ENCODE data around the gene GABRG3. TPM values are rescaled to one million over a fixed set of nuclear protein-coding genes. Genes with fewer than 3 reads are reported as not detected.

GABRG3 gene
- total RNA-seq, 4 donors from 2014 or later: 0.97 to 3.9 (median 3.6) TPM; not detected in 1

DNA sequence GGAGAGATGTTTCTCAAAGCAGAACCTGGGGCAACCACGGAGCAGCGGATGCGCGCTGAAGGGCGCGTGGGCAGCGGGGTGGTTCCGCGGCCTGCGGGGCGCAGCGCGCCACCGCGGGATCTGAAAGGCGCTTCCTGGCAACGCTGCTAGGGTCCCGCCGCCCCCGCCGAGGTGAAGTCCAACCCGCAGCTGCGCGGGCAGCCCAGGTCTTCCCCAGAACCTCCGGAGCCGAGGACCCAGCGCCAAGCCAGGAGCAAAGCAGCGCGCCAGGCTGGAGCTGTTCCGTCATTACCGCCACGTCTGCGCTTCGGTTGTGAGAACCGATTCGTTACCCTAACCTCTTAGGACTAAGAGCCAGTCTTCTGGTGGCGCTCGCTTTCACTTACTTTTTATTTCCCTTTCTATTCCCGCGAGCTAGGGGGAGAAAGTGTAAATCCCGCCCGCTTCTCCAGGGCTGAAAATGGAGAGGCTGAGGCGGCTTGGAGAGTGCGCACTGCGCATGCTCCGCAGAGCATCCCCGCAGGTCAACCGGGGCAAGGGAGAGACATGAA is 3.2 kb upstream of the GABRG3 start:
- Histone ChIP-seq H3K27ac (no peak overlapping the region), H3K36me3 (no peaks in the 10 kb centered on the region), H3K27me3 (peaks cover 40% of the 10 kb centered on the region), H3K4me3 (peak overlapping the region; percentile 17), H3K9me3 (no peaks in the 10 kb centered on the region), H3K4me1 (peaks cover 2% of the 10 kb centered on the region)
- no peak for DNase-seq (ENCODE audit: low spot score in 2 of 2)
- TF ChIP-seq EP300 (IDR thresholded peaks at IDR 0.05): no peak
- no peak for TF ChIP-seq POLR2A (IDR thresholded peaks at IDR 0.05)
- TF ChIP-seq, protein P1, sequence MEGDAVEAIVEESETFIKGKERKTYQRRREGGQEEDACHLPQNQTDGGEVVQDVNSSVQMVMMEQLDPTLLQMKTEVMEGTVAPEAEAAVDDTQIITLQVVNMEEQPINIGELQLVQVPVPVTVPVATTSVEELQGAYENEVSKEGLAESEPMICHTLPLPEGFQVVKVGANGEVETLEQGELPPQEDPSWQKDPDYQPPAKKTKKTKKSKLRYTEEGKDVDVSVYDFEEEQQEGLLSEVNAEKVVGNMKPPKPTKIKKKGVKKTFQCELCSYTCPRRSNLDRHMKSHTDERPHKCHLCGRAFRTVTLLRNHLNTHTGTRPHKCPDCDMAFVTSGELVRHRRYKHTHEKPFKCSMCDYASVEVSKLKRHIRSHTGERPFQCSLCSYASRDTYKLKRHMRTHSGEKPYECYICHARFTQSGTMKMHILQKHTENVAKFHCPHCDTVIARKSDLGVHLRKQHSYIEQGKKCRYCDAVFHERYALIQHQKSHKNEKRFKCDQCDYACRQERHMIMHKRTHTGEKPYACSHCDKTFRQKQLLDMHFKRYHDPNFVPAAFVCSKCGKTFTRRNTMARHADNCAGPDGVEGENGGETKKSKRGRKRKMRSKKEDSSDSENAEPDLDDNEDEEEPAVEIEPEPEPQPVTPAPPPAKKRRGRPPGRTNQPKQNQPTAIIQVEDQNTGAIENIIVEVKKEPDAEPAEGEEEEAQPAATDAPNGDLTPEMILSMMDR (IDR thresholded peaks at IDR 0.05): no peak
- TF ChIP-seq POLR2AphosphoS5 (IDR thresholded peaks at IDR 0.05): no peak
- 9% methylated on average over 47 of the region's 48 CpGs for WGBS

DNA sequence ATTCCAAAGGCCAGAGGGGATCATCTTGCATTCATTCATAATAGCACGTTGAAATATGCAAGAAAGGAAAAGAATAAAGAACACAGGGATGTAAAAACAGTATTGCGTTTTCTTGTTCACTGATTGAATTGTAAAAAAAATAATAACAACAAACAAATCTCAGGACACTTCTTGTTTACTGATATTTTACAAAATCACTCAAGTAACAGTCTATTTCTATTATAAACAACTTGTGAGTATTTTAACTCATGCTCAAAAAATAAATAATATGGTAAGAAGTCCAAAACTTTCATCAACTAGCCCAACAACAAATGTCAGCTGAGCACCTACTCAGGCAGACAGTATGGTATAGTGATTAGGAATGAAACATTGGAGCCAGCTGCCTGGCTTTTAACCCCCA is 2.2 kb upstream of the GABRG3 start:
- no peak for DNase-seq (ENCODE audit: low spot score in 2 of 2)
- 68% methylated on average over 2 of the region's 2 CpGs for WGBS

DNA sequence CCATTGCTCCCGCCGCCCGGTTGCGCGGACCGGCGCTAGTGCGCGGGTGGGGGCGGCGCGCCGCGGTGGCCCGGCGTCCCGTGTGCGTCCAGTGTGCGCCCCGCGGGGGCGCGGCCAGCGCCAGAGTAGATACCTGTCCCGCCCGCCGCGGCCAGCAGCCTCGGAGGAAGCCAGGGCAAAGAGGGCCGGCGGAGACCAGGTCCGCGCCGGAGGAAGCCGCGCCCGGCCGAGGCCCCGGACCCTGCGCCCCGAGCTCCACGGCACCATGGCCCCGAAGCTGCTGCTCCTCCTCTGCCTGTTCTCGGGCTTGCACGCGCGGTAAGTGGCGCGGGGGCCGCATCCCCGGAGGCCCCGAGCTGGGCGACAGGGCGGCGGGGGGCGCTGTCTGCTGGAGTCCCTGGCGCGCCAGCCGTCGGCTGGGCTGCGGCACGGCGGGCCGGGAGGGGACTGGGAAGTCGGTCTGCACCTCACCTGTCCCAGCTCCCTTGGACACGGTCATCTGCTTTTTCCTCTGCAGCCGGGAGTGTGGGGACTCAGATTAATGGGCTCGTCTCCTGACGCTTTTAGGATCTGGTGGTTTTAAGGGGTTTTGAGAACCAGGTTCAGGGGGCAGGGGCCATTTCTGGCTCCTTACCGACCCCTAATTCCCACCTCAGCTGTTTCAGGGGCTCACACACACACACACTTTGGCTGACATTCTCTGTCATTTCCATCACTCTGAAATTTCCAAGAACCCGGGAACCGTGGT is 464 bp downstream of the GABRG3 start:
- no peak for TF ChIP-seq EP300 (IDR thresholded peaks at IDR 0.05)
- no peak for TF ChIP-seq POLR2A (IDR thresholded peaks at IDR 0.05)
- no peak for TF ChIP-seq POLR2AphosphoS5 (IDR thresholded peaks at IDR 0.05)
- TF ChIP-seq, protein P1 (IDR thresholded peaks at IDR 0.05): no peak
- Histone ChIP-seq H3K27ac (no peak overlapping the region), H3K9me3 (no peaks in the 10 kb centered on the region), H3K4me3 (peak overlapping the region; percentile 41), H3K4me1 (peaks cover 2% of the 10 kb centered on the region), H3K27me3 (peaks cover 40% of the 10 kb centered on the region), H3K36me3 (no peaks in the 10 kb centered on the region)
- WGBS: 9% methylated on average over 22 of the region's 72 CpGs
- no peak for DNase-seq (ENCODE audit: low spot score in 2 of 2)

More for the DNA sequence above, 2.2 kb upstream of the GABRG3 start:
- H3K27me3 ChIP-seq: peaks cover 40% of the 10 kb centered on the region
- no peaks in the 10 kb centered on the region for H3K36me3 ChIP-seq
- H3K27ac ChIP-seq: no peak overlapping the region
- no peaks in the 10 kb centered on the region for H3K9me3 ChIP-seq
- H3K4me1 ChIP-seq: peaks cover 2% of the 10 kb centered on the region
- no peak overlapping the region for H3K4me3 ChIP-seq
- TF ChIP-seq POLR2A (IDR thresholded peaks at IDR 0.05) (no peak), POLR2AphosphoS5 (IDR thresholded peaks at IDR 0.05) (no peak)

DNA sequence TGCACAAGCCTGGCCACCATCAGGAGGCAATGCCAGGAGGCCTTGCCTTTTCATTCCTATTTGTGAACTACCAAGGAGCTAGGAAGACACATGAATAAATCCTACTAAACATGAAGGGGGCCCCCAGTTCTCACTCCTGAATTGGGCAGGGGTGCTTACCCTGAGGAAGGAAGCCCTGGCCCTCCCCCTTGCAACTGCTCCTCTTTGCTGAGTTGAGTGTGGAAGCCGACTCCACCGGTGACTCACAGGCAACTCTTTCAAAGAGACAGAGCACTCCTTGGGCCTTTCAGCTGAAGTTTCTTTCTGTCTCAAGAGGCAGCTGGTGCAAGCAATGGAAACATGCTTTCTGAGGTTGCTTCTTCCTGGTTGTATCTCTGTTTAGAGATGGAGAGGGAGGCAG is 1.7 kb downstream of the GABRG3 start:
- no peak overlapping the region for H3K27ac ChIP-seq
- no peaks in the 10 kb centered on the region for H3K36me3 ChIP-seq
- 25% methylated on average over 2 of the region's 2 CpGs for WGBS
- no peaks in the 10 kb centered on the region for H3K9me3 ChIP-seq
- H3K4me1 ChIP-seq: peaks cover 2% of the 10 kb centered on the region
- peaks cover 38% of the 10 kb centered on the region for H3K27me3 ChIP-seq
- H3K4me3 ChIP-seq: no peak overlapping the region
- no peak for DNase-seq (ENCODE audit: low spot score in 2 of 2)
- no peak for TF ChIP-seq POLR2AphosphoS5 (IDR thresholded peaks at IDR 0.05)
- TF ChIP-seq, protein P1 (IDR thresholded peaks at IDR 0.05): no peak
- TF ChIP-seq EP300 (IDR thresholded peaks at IDR 0.05): no peak
- no peak for TF ChIP-seq POLR2A (IDR thresholded peaks at IDR 0.05)

DNA sequence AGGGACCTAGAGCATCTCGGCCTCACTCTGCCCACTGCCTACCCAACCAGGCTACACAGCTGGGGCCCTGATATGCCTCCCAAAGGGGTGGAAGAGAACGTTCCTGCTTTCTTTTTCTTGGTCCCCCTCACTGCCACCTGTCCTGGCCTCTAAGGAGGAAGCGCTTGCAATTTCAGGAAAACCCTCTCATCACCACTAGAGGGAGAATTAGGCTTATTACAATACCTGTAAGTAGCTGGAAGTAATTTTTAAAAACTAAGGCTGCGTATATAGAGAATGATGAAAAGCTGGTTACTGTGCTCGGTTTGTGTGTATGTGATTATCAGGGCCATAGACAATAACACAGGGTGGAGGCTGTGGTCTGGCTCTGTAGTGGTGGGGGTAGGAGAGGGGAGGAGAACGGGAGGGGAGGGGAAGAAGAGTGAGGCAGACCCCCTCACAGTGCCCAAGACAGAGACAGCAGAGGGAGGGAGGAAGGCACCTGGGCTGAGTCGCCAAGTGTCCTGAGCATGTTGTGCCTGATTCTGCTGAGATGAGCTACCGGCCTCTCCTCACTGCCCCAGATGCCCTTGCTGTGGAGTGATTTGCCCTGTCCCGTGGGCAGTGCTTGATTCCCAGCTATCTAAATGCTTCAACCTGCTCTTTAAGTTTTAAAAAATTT is 3.3 kb downstream of the GABRG3 start:
- H3K27ac ChIP-seq: no peak overlapping the region
- no peak overlapping the region for H3K4me3 ChIP-seq
- 35% methylated on average over 9 of the region's 9 CpGs for WGBS
- no peak for TF ChIP-seq EP300 (IDR thresholded peaks at IDR 0.05)
- TF ChIP-seq, protein P1 (IDR thresholded peaks at IDR 0.05): peak in 1 of 2 donors; percentile 19
- H3K4me1 ChIP-seq: peaks cover 2% of the 10 kb centered on the region
- H3K27me3 ChIP-seq: peaks cover 30% of the 10 kb centered on the region
- no peaks in the 10 kb centered on the region for H3K9me3 ChIP-seq
- H3K36me3 ChIP-seq: no peaks in the 10 kb centered on the region
- no peak for DNase-seq (ENCODE audit: low spot score in 2 of 2)
